Myocyte (in vitro differentiated cells): ENCODE data around the gene PIK3R1. TPM values are rescaled to one million over a fixed set of nuclear protein-coding genes. Genes with fewer than 3 reads are reported as not detected.

Experiments used
- DNase-seq: peaks from one replicate; pipeline ENCODE4 v3.0.0-alpha.2; 2012; ENCODE audit warnings: low read depth
- total RNA-seq: library from RNA; depleted of rRNA; stranded (reverse); fragments of >200 nt; gene quantifications from 2 replicates; pipeline ENCODE4 v1.2.3, GENCODE V29; 2014

Gene PIK3R1
- total RNA-seq, 1 donor from 2014 or later, result 27.1 TPM

- DNase-seq, result no peak
These were observed 35.8 kb downstream of the PIK3R1 start for GRCh38 chr5:68251386-68251785.

GRCh38 chr5:68251804-68252522 is 36.4 kb downstream of the PIK3R1 start:
- DNase-seq, result no peak

- DNase-seq, result peak; percentile 67
These were observed 37.4 kb downstream of the PIK3R1 start for GRCh38 chr5:68252673-68253623.

GRCh38 chr5:68253624-68254585 is 38.3 kb downstream of the PIK3R1 start:
- DNase-seq, result no peak

- DNase-seq, result no peak
These were observed 39.3 kb downstream of the PIK3R1 start for GRCh38 chr5:68254810-68255209.

GRCh38 chr5:68255305-68256120 is 40.0 kb downstream of the PIK3R1 start:
- no peak for DNase-seq

GRCh38 chr5:68257210-68257609 is 41.7 kb downstream of the PIK3R1 start:
- no peak for DNase-seq

GRCh38 chr5:68258531-68258930 is 43.0 kb downstream of the PIK3R1 start:
- no peak for DNase-seq

- no peak for DNase-seq
These were observed 44.1 kb downstream of the PIK3R1 start for GRCh38 chr5:68259700-68260099.

GRCh38 chr5:68260467-68260866 is 44.9 kb downstream of the PIK3R1 start:
- DNase-seq, result no peak

GRCh38 chr5:68261169-68261568 is 45.6 kb downstream of the PIK3R1 start:
- DNase-seq, result no peak

GRCh38 chr5:68261569-68262065 is 46.1 kb downstream of the PIK3R1 start:
- peak; percentile 27 for DNase-seq

GRCh38 chr5:68264024-68264956 is 48.7 kb downstream of the PIK3R1 start:
- peak; percentile 22 for DNase-seq

GRCh38 chr5:68265347-68265746 is 49.8 kb downstream of the PIK3R1 start:
- no peak for DNase-seq

GRCh38 chr5:68265822-68266395 is 50.4 kb downstream of the PIK3R1 start:
- no peak for DNase-seq

- DNase-seq, result no peak
These were observed 50.9 kb downstream of the PIK3R1 start for GRCh38 chr5:68266457-68266856.

- no peak for DNase-seq
These were observed 51.5 kb downstream of the PIK3R1 start for GRCh38 chr5:68267066-68267465.

GRCh38 chr5:68268101-68268851 is 52.7 kb downstream of the PIK3R1 start:
- DNase-seq, result no peak
